Endodermal cell (in vitro differentiated cells): Measurements from ENCODE around the gene SERPINB7. TPM values are rescaled to one million over a fixed set of nuclear protein-coding genes. Genes with fewer than 3 reads are reported as not detected.

Experiments
- DNase-seq: peaks from one replicate; pipeline ENCODE4 v3.0.0-alpha.2; 2017
- H3K27ac ChIP-seq: 2 replicates; pipeline ENCODE4 v1.5.1; 2013; ENCODE audit warnings: mild to moderate bottlenecking, low read depth, low read length, moderate library complexity
- H3K27me3 ChIP-seq: 2 replicates; pipeline ENCODE4 v1.6.1; 2013; ENCODE audit warnings: mild to moderate bottlenecking, low read length, moderate library complexity; ENCODE audit not compliant: insufficient read depth, control insufficient read depth, poor library complexity, severe bottlenecking
- H3K36me3 ChIP-seq: 2 replicates; pipeline ENCODE4 v1.7.0; 2013; ENCODE audit warnings: mild to moderate bottlenecking, low read length, moderate library complexity; ENCODE audit not compliant: control insufficient read depth, insufficient read depth
- H3K4me1 ChIP-seq: one replicate; pipeline ENCODE4 v1.7.0; 2013; ENCODE audit warnings: low read length; ENCODE audit not compliant: control insufficient read depth, insufficient read depth
- H3K4me3 ChIP-seq: 2 replicates; pipeline ENCODE4 v1.5.1; 2013; ENCODE audit warnings: mild to moderate bottlenecking, low read length, moderate library complexity
- H3K9ac ChIP-seq: 2 replicates; pipeline ENCODE4 v1.6.1; 2013; ENCODE audit warnings: mild to moderate bottlenecking, low read length, moderate library complexity; ENCODE audit not compliant: poor library complexity, severe bottlenecking; ENCODE audit errors: extremely low read depth
- H3K9me3 ChIP-seq: 2 replicates; pipeline ENCODE4 v1.6.1; 2013; ENCODE audit warnings: mild to moderate bottlenecking, low read length, moderate library complexity; ENCODE audit not compliant: control insufficient read depth
- H3K27ac Mint-ChIP-seq: 2 replicates; pipeline ENCODE4 v1.8.0; 2020; ENCODE audit warnings: mixed read lengths
- H3K27me3 Mint-ChIP-seq: 2 replicates; pipeline ENCODE4 v1.8.0; 2021; ENCODE audit warnings: mild to moderate bottlenecking, mixed read lengths; ENCODE audit not compliant: insufficient read depth
- H3K36me3 Mint-ChIP-seq: 2 replicates; pipeline ENCODE4 v1.8.0; 2020; ENCODE audit warnings: low read depth, mixed read lengths
- H3K4me1 Mint-ChIP-seq: 2 replicates; pipeline ENCODE4 v1.8.0; 2020; ENCODE audit warnings: mixed read lengths
- H3K4me3 Mint-ChIP-seq: 2 replicates; pipeline ENCODE4 v1.8.0; 2020; ENCODE audit warnings: mild to moderate bottlenecking, moderate library complexity, mixed read lengths
- H3K9me3 Mint-ChIP-seq: 2 replicates; pipeline ENCODE4 v1.8.0; 2020; ENCODE audit warnings: mild to moderate bottlenecking, mixed read lengths
- CTCF ChIP-seq: fragments of 200-600 bp; sonication (generic); conservative IDR thresholded peaks from 2 replicates; pipeline ENCODE4 v1.5.0; 2021; ENCODE audit warnings: antibody characterized with exemption, mild to moderate bottlenecking
- WGBS, 2 experiments: methylation state at CpG; one replicate each; pipeline versions ENCODE4 v1.1.5 to v1.1.7; 2013; ENCODE audit warnings: missing lambda C conversion rate in 2 of 2, mixed read lengths in 1 of 2; ENCODE audit not compliant: insufficient coverage in 1 of 2, insufficient read length in 1 of 2; 5-methylcytosine and 5-hydroxymethylcytosine counted together
- total RNA-seq, 2 donors: library from RNA; stranded (reverse); fragmentation: NEBNext Ultra II Directional in 1 of 2; extraction: Animal tissue kit (Norgen Biotek cat#: 25700) in 1 of 2; gene quantifications; 2 replicates in 1 of 2; 3 replicates in 1 of 2; pipeline ENCODE4 v1.2.1, GENCODE V29; 2021

The SERPINB7 gene
- total RNA-seq, 2 donors from 2014 or later = not detected

- H3K36me3 ChIP-seq = no peaks in the 10 kb centered on the region
- no peaks in the 10 kb centered on the region for H3K9me3 Mint-ChIP-seq
- H3K4me3 ChIP-seq = no peak overlapping the region
- 73 to 92% methylated on average over 2 of the region's 3 CpGs for WGBS, 2 experiments
- H3K27me3 Mint-ChIP-seq = peaks cover 2% of the 10 kb centered on the region
- no peak for TF ChIP-seq CTCF
- H3K9me3 ChIP-seq = no peaks in the 10 kb centered on the region
- H3K4me1 ChIP-seq = no peaks in the 10 kb centered on the region
- no peak overlapping the region for H3K4me3 Mint-ChIP-seq
- no peaks in the 10 kb centered on the region for H3K36me3 Mint-ChIP-seq
- H3K4me1 Mint-ChIP-seq = no peaks in the 10 kb centered on the region
- no peak for DNase-seq
- H3K9ac ChIP-seq = no peak overlapping the region
- H3K27ac Mint-ChIP-seq = no peak overlapping the region
- H3K27ac ChIP-seq = no peak overlapping the region
- H3K27me3 ChIP-seq = peaks cover 8% of the 10 kb centered on the region
Measured at GRCh38 chr18:63788447-63789096, 13.4 kb downstream of the SERPINB7 start.

- Histone ChIP-seq H3K9ac (no peak overlapping the region), H3K4me1 (no peaks in the 10 kb centered on the region), H3K27ac (no peak overlapping the region), H3K4me3 (no peak overlapping the region), H3K9me3 (no peaks in the 10 kb centered on the region), H3K27me3 (peaks cover 8% of the 10 kb centered on the region), H3K36me3 (no peaks in the 10 kb centered on the region)
- DNase-seq = no peak
- Mint-ChIP-seq H3K36me3 (no peaks in the 10 kb centered on the region), H3K4me1 (no peaks in the 10 kb centered on the region), H3K27me3 (peaks cover 2% of the 10 kb centered on the region), H3K4me3 (no peak overlapping the region), H3K9me3 (no peaks in the 10 kb centered on the region), H3K27ac (no peak overlapping the region)
- WGBS, 2 experiments = 96% methylated on average over 2 of the region's 2 CpGs; no CpG with 5 or more reads in 1 of the 2 experiments
- no peak for TF ChIP-seq CTCF
Measured at GRCh38 chr18:63789327-63789726, 14.1 kb downstream of the SERPINB7 start.

GRCh38 chr18:63795606-63796005 is 20.4 kb downstream of the SERPINB7 start:
- Histone ChIP-seq H3K27me3 (no peaks in the 10 kb centered on the region), H3K36me3 (no peaks in the 10 kb centered on the region), H3K9me3 (no peaks in the 10 kb centered on the region), H3K9ac (no peak overlapping the region), H3K4me1 (no peaks in the 10 kb centered on the region), H3K4me3 (no peak overlapping the region), H3K27ac (no peak overlapping the region)
- no peaks in the 10 kb centered on the region for H3K36me3 Mint-ChIP-seq
- no peak overlapping the region for H3K27ac Mint-ChIP-seq
- 95 to 100% methylated on average over 1 to 3 of the region's 4 CpGs for WGBS, 2 experiments
- TF ChIP-seq CTCF = no peak
- no peaks in the 10 kb centered on the region for H3K27me3 Mint-ChIP-seq
- DNase-seq = no peak
- no peaks in the 10 kb centered on the region for H3K9me3 Mint-ChIP-seq
- H3K4me3 Mint-ChIP-seq = no peak overlapping the region
- H3K4me1 Mint-ChIP-seq = no peaks in the 10 kb centered on the region
